Cardiac muscle cell (in vitro differentiated cells and primary cell): ENCODE measurements around the gene KNOP1. TPM values are rescaled to one million over a fixed set of nuclear protein-coding genes. Genes with fewer than 3 reads are reported as not detected.

ENCODE experiments used
- DNase-seq, 2 donors: peaks; one replicate each; pipeline versions ENCODE4 v3.0.0 to v3.0.0-alpha.2; 2010 to 2017; ENCODE audit warnings: low read depth in 1 of 2, low spot score in 1 of 2
- H3K27ac ChIP-seq: fragments of 200-600 bp; sonication (generic); 2 replicates; pipeline ENCODE4 v1.5.1; 2016
- H3K27me3 ChIP-seq: fragments of 200-600 bp; sonication (generic); 2 replicates; pipeline ENCODE4 v1.6.0; 2016; ENCODE audit warnings: control low read depth
- H3K36me3 ChIP-seq: fragments of 200-600 bp; sonication (generic); 2 replicates; pipeline ENCODE4 v1.5.1; 2016; ENCODE audit warnings: control low read depth
- H3K4me1 ChIP-seq: fragments of 200-600 bp; sonication (generic); 2 replicates; pipeline ENCODE4 v1.8.1; 2017; ENCODE audit warnings: low read depth, mild to moderate bottlenecking, mixed run types
- H3K4me3 ChIP-seq: fragments of 200-600 bp; sonication (generic); 2 replicates; pipeline ENCODE4 v1.5.1; 2016; ENCODE audit warnings: mild to moderate bottlenecking
- H3K9me3 ChIP-seq: fragments of 200-600 bp; sonication (generic); 2 replicates; pipeline ENCODE4 v1.5.1; 2017; ENCODE audit warnings: low read depth, mild to moderate bottlenecking, control low read depth
- CTCF ChIP-seq: IDR thresholded peaks from 2 replicates; pipeline ENCODE4 v1.5.1; 2012; ENCODE audit warnings: low read depth, mild to moderate bottlenecking, low read length
- polyA plus RNA-seq: library from polyadenylated mRNA; unstranded; fragments of >200 nt; fragmentation: Nextera tagmentation; extraction: Ambion mirVana; gene quantifications from 2 replicates; pipeline ENCODE4 v1.2.1, GENCODE V29; 2016
- total RNA-seq: library from RNA; depleted of rRNA; stranded (reverse); fragments of >200 nt; gene quantifications from 2 replicates; pipeline ENCODE4 v1.2.3, GENCODE V29; 2016

The KNOP1 gene
- total and polyA plus RNA-seq, 2 experiments from 2014 or later, result 19.6 to 22.9 TPM

GRCh38 chr16:19704321-19705145, 13.5 kb downstream of the KNOP1 start:
- Histone ChIP-seq H3K27ac (no peak overlapping the region), H3K36me3 (peaks cover 10% of the 10 kb centered on the region), H3K27me3 (no peaks in the 10 kb centered on the region), H3K9me3 (no peaks in the 10 kb centered on the region), H3K4me3 (no peak overlapping the region), H3K4me1 (no peaks in the 10 kb centered on the region)
- peak in 1 of 2 donors; percentile 67 for DNase-seq
- TF ChIP-seq CTCF, result no peak

DNA sequence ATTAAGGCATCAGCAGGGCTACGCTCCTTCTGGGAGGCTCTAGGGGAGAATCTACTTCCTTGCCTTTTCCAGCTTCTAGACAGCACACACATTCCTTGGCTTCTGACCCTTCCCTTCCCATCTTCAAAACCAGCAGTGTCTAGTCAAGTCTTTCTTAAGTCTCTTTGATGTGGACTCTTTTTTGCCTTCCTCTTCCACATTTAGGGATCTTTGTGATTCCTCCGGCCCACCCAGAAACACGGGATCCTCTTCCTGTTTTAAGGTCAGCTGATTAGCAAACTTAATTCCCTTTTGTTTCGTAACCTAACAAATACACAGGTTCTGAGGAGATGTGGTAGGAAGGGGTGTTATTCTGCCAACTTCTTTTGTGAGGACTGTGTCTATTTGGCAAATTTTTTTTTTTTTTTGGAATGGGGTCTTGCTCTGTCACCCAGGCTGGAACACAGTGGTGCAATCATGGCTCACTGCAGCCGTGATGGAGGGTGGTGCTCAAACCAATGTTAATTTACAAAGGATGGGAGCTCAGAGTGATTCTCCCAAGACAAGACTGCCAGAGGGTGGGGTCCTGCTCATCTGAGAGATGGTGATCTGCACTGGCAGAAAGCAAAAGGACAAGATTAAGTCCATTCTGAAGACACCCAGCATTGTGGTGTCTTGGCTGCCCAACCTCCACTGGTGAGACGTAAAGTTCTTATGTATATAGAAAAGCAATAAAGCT, 14.7 kb downstream of the KNOP1 start:
- H3K4me1 ChIP-seq, result no peaks in the 10 kb centered on the region
- TF ChIP-seq CTCF, result no peak
- H3K9me3 ChIP-seq, result no peaks in the 10 kb centered on the region
- no peak overlapping the region for H3K4me3 ChIP-seq
- H3K36me3 ChIP-seq, result peaks cover 10% of the 10 kb centered on the region
- no peak for DNase-seq
- H3K27me3 ChIP-seq, result no peaks in the 10 kb centered on the region
- H3K27ac ChIP-seq, result no peak overlapping the region

GRCh38 chr16:19701091-19701490, 16.9 kb downstream of the KNOP1 start:
- Histone ChIP-seq H3K27me3 (no peaks in the 10 kb centered on the region), H3K27ac (no peak overlapping the region), H3K36me3 (peaks cover 9% of the 10 kb centered on the region), H3K9me3 (no peaks in the 10 kb centered on the region), H3K4me1 (no peaks in the 10 kb centered on the region), H3K4me3 (no peak overlapping the region)
- no peak for TF ChIP-seq CTCF
- no peak for DNase-seq

DNA sequence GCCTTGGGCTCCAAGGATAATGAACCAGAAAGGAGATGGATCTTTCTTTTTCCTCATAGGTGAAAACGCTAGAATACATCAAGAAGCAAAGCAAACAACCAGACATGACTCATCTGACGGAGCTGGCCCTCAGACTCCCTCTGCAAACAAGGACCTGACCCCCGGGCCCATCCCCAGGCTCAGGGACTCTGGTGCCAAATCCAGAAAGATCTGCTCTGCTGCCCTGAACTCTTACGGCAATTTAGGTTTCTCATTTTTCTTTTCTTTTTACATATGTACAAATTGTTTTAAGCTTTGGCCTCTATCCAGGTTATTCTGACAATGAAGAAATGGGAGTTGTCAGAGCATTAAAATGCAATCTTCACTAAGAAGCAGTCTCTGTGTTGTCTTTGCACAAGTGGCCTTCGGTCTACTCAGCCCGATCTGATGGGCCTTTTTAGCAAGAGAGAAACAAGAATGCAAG, 17.7 kb downstream of the KNOP1 start:
- Histone ChIP-seq H3K27me3 (no peaks in the 10 kb centered on the region), H3K4me3 (no peak overlapping the region), H3K9me3 (no peaks in the 10 kb centered on the region), H3K4me1 (no peaks in the 10 kb centered on the region), H3K36me3 (peaks cover 9% of the 10 kb centered on the region), H3K27ac (no peak overlapping the region)
- DNase-seq, result peak in 1 of 2 donors; percentile 49
- TF ChIP-seq CTCF, result no peak

- Histone ChIP-seq H3K9me3 (no peaks in the 10 kb centered on the region), H3K27me3 (no peaks in the 10 kb centered on the region), H3K4me1 (no peaks in the 10 kb centered on the region), H3K4me3 (no peak overlapping the region), H3K27ac (no peak overlapping the region), H3K36me3 (peaks cover 9% of the 10 kb centered on the region)
- DNase-seq, result no peak
- no peak for TF ChIP-seq CTCF
These were observed 18.6 kb downstream of the KNOP1 start for GRCh38 chr16:19699472-19699871.
